HG02623 (cell line): ENCODE data around the gene GRIA1.

ENCODE experiments used
- ATAC-seq: cut with Tn5 transposase; IDR thresholded peaks from one replicate; pipeline ENCODE4 v1.9.1; 2021; ENCODE audit warnings: moderate library complexity; ENCODE audit not compliant: unreplicated experiment

Gene GRIA1

GRCh38 chr5:153601377-153601776, 110.9 kb downstream of the GRIA1 start:
- peak; percentile 64 for ATAC-seq

- no peak for ATAC-seq
These were observed 114.9 kb downstream of the GRIA1 start for GRCh38 chr5:153605386-153605785.

- no peak for ATAC-seq
These were observed 119.5 kb downstream of the GRIA1 start for GRCh38 chr5:153610009-153610408.

- no peak for ATAC-seq
These were observed 120.3 kb downstream of the GRIA1 start for GRCh38 chr5:153610811-153611210.

GRCh38 chr5:153613144-153613543, 122.7 kb downstream of the GRIA1 start:
- no peak for ATAC-seq

- ATAC-seq, result no peak
These were observed 123.2 kb downstream of the GRIA1 start for GRCh38 chr5:153613672-153614071.

GRCh38 chr5:153617190-153617589, 126.7 kb downstream of the GRIA1 start:
- no peak for ATAC-seq

- ATAC-seq, result no peak
These were observed 127.8 kb downstream of the GRIA1 start for GRCh38 chr5:153618307-153618706.

- no peak for ATAC-seq
These were observed 128.4 kb downstream of the GRIA1 start for GRCh38 chr5:153618867-153619266.

- no peak for ATAC-seq
These were observed 129.3 kb downstream of the GRIA1 start for GRCh38 chr5:153619771-153620170.

- ATAC-seq, result no peak
These were observed 132.7 kb downstream of the GRIA1 start for GRCh38 chr5:153623124-153623523.

GRCh38 chr5:153623751-153624450, 133.4 kb downstream of the GRIA1 start:
- ATAC-seq, result no peak

- no peak for ATAC-seq
These were observed 133.9 kb downstream of the GRIA1 start for GRCh38 chr5:153624451-153624765.

GRCh38 chr5:153625826-153626354, 135.4 kb downstream of the GRIA1 start:
- no peak for ATAC-seq

- ATAC-seq, result no peak
These were observed 136.4 kb downstream of the GRIA1 start for GRCh38 chr5:153626836-153627235.

GRCh38 chr5:153629027-153629895, 138.8 kb downstream of the GRIA1 start:
- no peak for ATAC-seq

- no peak for ATAC-seq
These were observed 140.1 kb downstream of the GRIA1 start for GRCh38 chr5:153630546-153630945.

GRCh38 chr5:153632748-153633290, 142.3 kb downstream of the GRIA1 start:
- ATAC-seq, result no peak

GRCh38 chr5:153636670-153637451, 146.4 kb downstream of the GRIA1 start:
- no peak for ATAC-seq

GRCh38 chr5:153640293-153640692, 149.8 kb downstream of the GRIA1 start:
- no peak for ATAC-seq

- ATAC-seq, result no peak
These were observed 150.8 kb downstream of the GRIA1 start for GRCh38 chr5:153641183-153641688.
